Adrenal gland (tissue), 12 donors: ENCODE results near the gene DPM2. TPM values are rescaled to one million over a fixed set of nuclear protein-coding genes. Genes with fewer than 3 reads are reported as not detected.
A peak's percentile ranks its signal among the peaks of the same experiment; 100 is the strongest.

Source experiments
- DNase-seq, 7 donors: peaks; one replicate each; pipeline ENCODE4 v3.0.0-alpha.2; 2019 to 2020
- H3K27ac ChIP-seq, 5 donors: fragments of 200-600 bp; sonication (generic) in 4 of 5; 1 replicate in 3 of 5; 2 replicates in 2 of 5; pipeline versions ENCODE4 v1.5.1 to v1.8.0; 2016 to 2020; ENCODE audit warnings: mild to moderate bottlenecking in 1 of 5
- H3K27me3 ChIP-seq: fragments of 200-600 bp; 2 replicates; pipeline ENCODE4 v1.8.0; 2021
- H3K36me3 ChIP-seq, 2 donors: fragments of 200-600 bp; replicated peaks in 1 of 2; 1 replicate in 1 of 2; 2 replicates in 1 of 2; pipeline versions ENCODE4 v1.5.1 to v1.8.0; 2018 to 2022
- H3K4me1 ChIP-seq, 2 donors: fragments of 200-600 bp; replicated peaks in 1 of 2; 1 replicate in 1 of 2; 2 replicates in 1 of 2; pipeline versions ENCODE4 v1.5.1 to v1.8.0; 2018 to 2021
- H3K4me3 ChIP-seq, 4 donors: fragments of 200-600 bp; sonication (generic) in 3 of 4; one replicate each; pipeline ENCODE4 v1.5.1; 2016 to 2018
- H3K9me3 ChIP-seq, 3 donors: fragments of 200-600 bp; sonication (generic) in 1 of 3; replicated peaks in 1 of 3; 1 replicate in 2 of 3; 2 replicates in 1 of 3; pipeline versions ENCODE4 v1.5.1 to v1.8.0; 2016 to 2021
- POLR2A ChIP-seq, 2 donors: fragments of 450-650 bp; IDR thresholded peaks; one replicate each; pipeline ENCODE4 v1.6.1; 2017; ENCODE audit warnings: antibody characterized with exemption in 2 of 2, mild to moderate bottlenecking in 2 of 2, moderate library complexity in 1 of 2
- WGBS, 4 donors: extraction: QIAGEN DNeasy Blood & Tissue Kit in 2 of 4; methylation state at CpG; one replicate each; pipeline versions ENCODE4 v1.1.5 to v1.1.7; 2013 to 2017; 5-methylcytosine and 5-hydroxymethylcytosine counted together
- intact Hi-C, 2 donors: fragments of 100-400 bp; cut with DNase I; formaldehyde crosslinking; loops; one replicate each; pipeline versions ENCODE4 v1.14.1 to v1.15.0; 2022 to 2023
- polyA plus RNA-seq, 3 donors: library from polyadenylated mRNA; stranded (reverse); fragments of 200-250 nt in 2 of 3; fragments of 350-450 nt in 1 of 3; fragmentation: Illumina TruSeq in 1 of 3; extraction: RNeasy Lipid Tissue Mini Kit (QIAGEN cat#74804) in 1 of 3; gene quantifications; one replicate each; pipeline ENCODE4 v1.2.3, GENCODE V29; 2013 to 2014
- total RNA-seq, 9 donors: library from RNA; depleted of rRNA in 4 of 9; stranded (reverse); fragments of >200 nt in 4 of 9; fragments of 120-200 nt in 1 of 9; fragmentation: NEBNext Ultra II Directional in 1 of 9; extraction: Animal tissue kit (Norgen Biotek cat#: 25700) in 1 of 9; gene quantifications; one replicate each; pipeline versions ENCODE4 v1.1.0 to v1.2.4, GENCODE V29; 2013 to 2023
- TF ChIP-seq, protein P1 (sequence below), 6 experiments: fragments of 450-650 bp in 4 of 6; fragments of 200-600 bp in 2 of 6; sonication (generic) in 1 of 6; IDR thresholded peaks; 1 replicate in 5 of 6; 2 replicates in 1 of 6; pipeline versions ENCODE4 v1.5.1 to v1.8.0; 2016 to 2021; ENCODE audit warnings: antibody characterized with exemption in 6 of 6, mild to moderate bottlenecking in 2 of 6, moderate library complexity in 1 of 6
- donor health status: healthy with polysubstance abuse.
- donor health status: Bipolar disorder and iron deficiency.
- donor health status: DM: yes; HTN: yes; CAD: no.
- donor health status: DM: no; HTN: no; CAD: no.
- donor health status: DM: no; HTN: no; CAD: no.
- donor health status: DM: yes; HTN: yes; CAD: no.

Gene DPM2
- total and polyA plus RNA-seq, 12 donors = 18.4 to 46.8 (median 33.5) TPM

DNA sequence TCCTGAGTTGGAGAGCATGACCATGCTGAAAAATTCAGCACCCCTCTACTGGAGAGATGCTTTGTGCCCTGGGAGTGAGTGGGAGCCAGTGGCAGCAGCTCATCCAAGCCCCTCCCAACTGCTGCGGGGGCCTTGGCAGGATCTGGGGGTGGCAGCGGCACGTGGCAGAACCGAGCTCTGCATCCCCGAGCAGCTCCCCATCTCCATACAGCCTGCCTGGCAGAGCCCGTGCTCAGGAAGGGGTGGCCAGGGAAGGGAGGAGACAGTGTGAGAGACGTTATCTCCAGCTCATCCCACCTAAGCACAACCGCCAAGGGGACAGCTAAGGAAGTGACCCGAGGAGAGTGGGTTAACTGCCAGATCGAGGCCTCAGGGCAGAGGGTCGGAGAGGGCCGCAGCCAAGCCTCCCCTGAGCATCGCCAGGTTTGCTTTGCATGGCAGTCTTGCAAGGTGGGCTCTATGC is 17.2 kb upstream of the DPM2 start:
- no peaks in the 10 kb centered on the region for H3K9me3 ChIP-seq
- no peak for DNase-seq
- H3K4me1 ChIP-seq = peaks cover 38 to 54% of the 10 kb centered on the region in 2 donors
- H3K27me3 ChIP-seq = no peaks in the 10 kb centered on the region
- 45 to 70% (median 62%) methylated on average over 4 to 13 of the region's 13 CpGs; no CpG with 5 or more reads in 1 of the 4 donors for WGBS, 4 donors
- no peak overlapping the region for H3K4me3 ChIP-seq
- no peak for TF ChIP-seq POLR2A (IDR thresholded peaks at IDR 0.05)
- TF ChIP-seq, protein P1, sequence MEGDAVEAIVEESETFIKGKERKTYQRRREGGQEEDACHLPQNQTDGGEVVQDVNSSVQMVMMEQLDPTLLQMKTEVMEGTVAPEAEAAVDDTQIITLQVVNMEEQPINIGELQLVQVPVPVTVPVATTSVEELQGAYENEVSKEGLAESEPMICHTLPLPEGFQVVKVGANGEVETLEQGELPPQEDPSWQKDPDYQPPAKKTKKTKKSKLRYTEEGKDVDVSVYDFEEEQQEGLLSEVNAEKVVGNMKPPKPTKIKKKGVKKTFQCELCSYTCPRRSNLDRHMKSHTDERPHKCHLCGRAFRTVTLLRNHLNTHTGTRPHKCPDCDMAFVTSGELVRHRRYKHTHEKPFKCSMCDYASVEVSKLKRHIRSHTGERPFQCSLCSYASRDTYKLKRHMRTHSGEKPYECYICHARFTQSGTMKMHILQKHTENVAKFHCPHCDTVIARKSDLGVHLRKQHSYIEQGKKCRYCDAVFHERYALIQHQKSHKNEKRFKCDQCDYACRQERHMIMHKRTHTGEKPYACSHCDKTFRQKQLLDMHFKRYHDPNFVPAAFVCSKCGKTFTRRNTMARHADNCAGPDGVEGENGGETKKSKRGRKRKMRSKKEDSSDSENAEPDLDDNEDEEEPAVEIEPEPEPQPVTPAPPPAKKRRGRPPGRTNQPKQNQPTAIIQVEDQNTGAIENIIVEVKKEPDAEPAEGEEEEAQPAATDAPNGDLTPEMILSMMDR (IDR thresholded peaks at IDR 0.05) = no peak
- H3K36me3 ChIP-seq = no peaks in the 10 kb centered on the region
- intact Hi-C loops = no loop called here
- peak overlapping the region in 3 of 5 donors; percentile 73 to 85 (median 84) for H3K27ac ChIP-seq

DNA sequence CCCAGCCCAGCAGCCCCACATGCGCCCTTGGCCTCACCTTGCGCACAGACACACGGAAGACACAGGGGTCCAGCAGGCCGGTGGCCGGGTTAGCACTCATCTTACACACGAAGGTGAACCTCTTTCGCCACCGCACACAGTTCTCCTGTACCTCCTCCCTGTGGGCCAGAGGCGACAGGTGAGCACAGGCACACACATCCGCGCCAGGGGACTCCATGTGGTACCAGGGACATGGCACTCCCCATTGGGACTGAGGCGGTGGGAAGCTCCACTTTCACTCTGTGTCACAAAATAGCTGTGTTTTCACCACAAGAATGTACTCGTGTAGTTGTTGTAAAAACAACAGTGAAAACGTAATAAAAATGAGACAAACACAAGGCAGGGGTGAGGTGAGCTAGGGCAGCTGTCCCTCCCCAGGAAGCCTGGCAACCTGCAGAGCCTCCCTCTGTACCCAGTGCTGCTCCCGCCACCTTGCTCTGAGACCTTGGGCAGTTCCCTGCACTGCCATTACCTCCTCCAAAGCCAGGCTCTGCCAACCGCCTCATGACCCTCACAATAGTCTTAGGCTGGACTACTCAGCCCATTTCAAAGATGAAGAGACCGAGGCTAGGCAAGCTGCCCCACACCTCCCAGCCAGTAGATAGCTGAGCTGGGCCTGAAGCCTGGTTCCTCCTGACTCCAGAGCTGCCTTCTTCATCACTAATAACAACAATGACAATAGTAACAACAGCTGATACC is 16.3 kb upstream of the DPM2 start:
- Histone ChIP-seq H3K27ac (peak overlapping the region in 3 of 5 donors; percentile 73 to 85 (median 84)), H3K4me1 (peaks cover 42 to 57% of the 10 kb centered on the region in 2 donors), H3K9me3 (no peaks in the 10 kb centered on the region), H3K36me3 (no peaks in the 10 kb centered on the region), H3K27me3 (no peaks in the 10 kb centered on the region), H3K4me3 (no peak overlapping the region)
- intact Hi-C loops = no loop called here
- WGBS, 4 donors = 60 to 82% (median 81%) methylated on average over 8 to 17 of the region's 17 CpGs
- no peak for DNase-seq
- TF ChIP-seq, protein P1 (IDR thresholded peaks at IDR 0.05) = no peak
- TF ChIP-seq POLR2A (IDR thresholded peaks at IDR 0.05) = no peak

DNA sequence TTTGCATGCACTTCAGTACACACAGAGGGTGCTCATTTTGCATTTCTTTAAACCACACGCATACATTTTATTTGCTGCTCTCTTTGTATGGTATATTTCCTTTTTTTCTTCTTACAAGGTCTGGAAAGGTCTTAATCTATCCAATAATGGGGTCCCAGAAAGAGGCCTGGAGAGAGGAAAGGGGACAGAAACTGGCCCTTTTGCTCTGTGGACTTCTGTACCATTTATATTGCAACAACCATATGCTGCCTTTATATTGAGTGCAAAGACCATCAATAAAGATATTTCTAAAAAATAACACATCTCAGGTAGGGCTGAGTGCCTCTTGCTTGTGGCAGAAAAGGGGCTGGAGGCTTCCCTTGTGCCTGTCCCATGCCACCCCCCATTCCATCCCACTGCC is 15.5 kb upstream of the DPM2 start:
- no peaks in the 10 kb centered on the region for H3K9me3 ChIP-seq
- peak overlapping the region in 3 of 5 donors; percentile 83 to 87 (median 86) for H3K27ac ChIP-seq
- no peaks in the 10 kb centered on the region for H3K36me3 ChIP-seq
- no peaks in the 10 kb centered on the region for H3K27me3 ChIP-seq
- H3K4me1 ChIP-seq = peaks cover 42 to 58% of the 10 kb centered on the region in 2 donors
- intact Hi-C loops = no loop called here
- no peak overlapping the region for H3K4me3 ChIP-seq
- TF ChIP-seq, protein P1 (IDR thresholded peaks at IDR 0.05) = no peak
- no peak for TF ChIP-seq POLR2A (IDR thresholded peaks at IDR 0.05)
- 93 to 97% (median 93%) methylated on average over 1 of the region's 1 CpG for WGBS, 4 donors
- no peak for DNase-seq

DNA sequence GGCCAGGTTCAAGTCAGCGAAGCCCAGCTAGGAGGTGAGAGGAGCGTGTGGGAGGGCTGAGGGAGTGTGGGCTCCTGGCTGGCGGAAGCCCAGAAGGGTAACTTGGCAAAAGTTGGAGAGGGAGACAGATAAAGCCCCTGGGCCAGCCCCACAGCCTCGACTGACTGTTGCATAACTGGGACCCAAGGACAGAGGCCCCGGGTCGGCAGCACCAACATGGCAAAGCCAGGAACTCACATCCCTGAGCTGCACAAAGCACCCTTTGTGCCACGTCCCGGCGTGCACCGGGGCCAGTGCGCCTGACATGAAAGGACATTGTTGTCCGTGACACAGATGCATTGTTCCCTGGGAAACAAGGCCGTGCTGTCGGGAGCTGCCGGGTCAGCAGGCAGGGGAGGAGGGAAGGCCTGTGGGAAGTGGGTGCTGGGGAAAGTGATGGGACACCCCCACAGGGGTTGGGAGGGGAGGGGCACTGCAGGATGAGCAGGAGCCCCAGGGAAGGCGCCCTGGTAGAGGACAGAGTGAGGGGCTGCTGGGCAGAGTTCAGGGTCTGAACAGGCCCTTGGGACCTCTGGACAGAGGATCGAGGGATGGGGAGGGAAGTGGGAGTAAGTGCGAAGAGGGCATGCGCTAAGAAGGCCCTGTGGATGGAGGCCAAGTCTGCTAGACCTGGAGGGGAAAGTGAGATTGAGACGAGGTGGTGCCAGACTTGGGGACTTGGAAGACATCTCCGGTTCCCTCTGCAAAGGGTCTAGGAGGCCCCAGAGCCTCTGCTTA is 13.0 kb upstream of the DPM2 start:
- Histone ChIP-seq H3K36me3 (peaks cover 0 to 14% of the 10 kb centered on the region in 2 donors), H3K27ac (peak overlapping the region; percentile 36 to 87 (median 86)), H3K27me3 (no peaks in the 10 kb centered on the region), H3K4me3 (no peak overlapping the region), H3K4me1 (peaks cover 38 to 60% of the 10 kb centered on the region in 2 donors), H3K9me3 (no peaks in the 10 kb centered on the region)
- 24 to 44% (median 29%) methylated on average over 7 to 21 of the region's 21 CpGs for WGBS, 4 donors
- TF ChIP-seq POLR2A (IDR thresholded peaks at IDR 0.05) = peak in 1 of 2 donors; percentile 43
- TF ChIP-seq, protein P1 (IDR thresholded peaks at IDR 0.05) = no peak
- peak; percentile 77 to 93 (median 88) for DNase-seq
- intact Hi-C loops = no loop called here
